Measurements from ENCODE around the gene THSD7A.

DNA sequence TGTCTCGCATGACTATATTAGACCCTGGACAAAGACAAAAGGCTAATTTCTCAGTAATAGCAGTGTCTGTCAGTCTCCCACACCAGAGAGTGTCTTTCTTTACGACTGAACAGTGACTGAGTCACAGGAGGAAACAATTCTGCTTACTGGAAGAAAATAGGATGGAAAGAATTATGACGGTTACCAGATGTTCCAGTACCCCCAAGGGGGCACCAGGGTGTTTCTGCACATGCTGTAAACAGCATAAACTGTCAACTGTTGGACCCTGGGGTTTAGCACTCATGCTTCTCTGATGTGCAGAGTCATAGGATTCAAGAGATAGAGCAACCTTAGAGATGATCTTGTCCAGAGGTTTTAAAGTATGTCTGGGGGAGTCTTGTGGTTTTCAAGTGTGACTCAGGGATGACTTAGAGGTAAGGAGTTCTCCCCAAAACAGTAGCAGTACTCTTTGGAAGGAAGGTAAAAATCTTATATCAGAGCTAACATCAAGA lies 291.7 kb downstream of the THSD7A start:
- TF ChIP-seq, protein P1, sequence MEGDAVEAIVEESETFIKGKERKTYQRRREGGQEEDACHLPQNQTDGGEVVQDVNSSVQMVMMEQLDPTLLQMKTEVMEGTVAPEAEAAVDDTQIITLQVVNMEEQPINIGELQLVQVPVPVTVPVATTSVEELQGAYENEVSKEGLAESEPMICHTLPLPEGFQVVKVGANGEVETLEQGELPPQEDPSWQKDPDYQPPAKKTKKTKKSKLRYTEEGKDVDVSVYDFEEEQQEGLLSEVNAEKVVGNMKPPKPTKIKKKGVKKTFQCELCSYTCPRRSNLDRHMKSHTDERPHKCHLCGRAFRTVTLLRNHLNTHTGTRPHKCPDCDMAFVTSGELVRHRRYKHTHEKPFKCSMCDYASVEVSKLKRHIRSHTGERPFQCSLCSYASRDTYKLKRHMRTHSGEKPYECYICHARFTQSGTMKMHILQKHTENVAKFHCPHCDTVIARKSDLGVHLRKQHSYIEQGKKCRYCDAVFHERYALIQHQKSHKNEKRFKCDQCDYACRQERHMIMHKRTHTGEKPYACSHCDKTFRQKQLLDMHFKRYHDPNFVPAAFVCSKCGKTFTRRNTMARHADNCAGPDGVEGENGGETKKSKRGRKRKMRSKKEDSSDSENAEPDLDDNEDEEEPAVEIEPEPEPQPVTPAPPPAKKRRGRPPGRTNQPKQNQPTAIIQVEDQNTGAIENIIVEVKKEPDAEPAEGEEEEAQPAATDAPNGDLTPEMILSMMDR (IDR thresholded peaks at IDR 0.05), result no peak
- TF ChIP-seq POLR2A (IDR thresholded peaks at IDR 0.05), result no peak
